HG02943 (cell line): ENCODE data around the gene CALHM2.

Source experiments
- ATAC-seq: cut with Tn5 transposase; IDR thresholded peaks from one replicate; pipeline ENCODE4 v1.9.1; 2021; ENCODE audit warnings: mild to moderate bottlenecking, low read depth, moderate library complexity; ENCODE audit not compliant: unreplicated experiment

CALHM2 gene

GRCh38 chr10:103451091-103451813 lies 918 bp downstream of the CALHM2 start:
- no peak for ATAC-seq

- ATAC-seq: no peak
These were observed 1.9 kb downstream of the CALHM2 start for GRCh38 chr10:103450201-103450695.

- no peak for ATAC-seq
These were observed 2.7 kb downstream of the CALHM2 start for GRCh38 chr10:103449208-103450144.

- ATAC-seq: no peak
These were observed 3.4 kb downstream of the CALHM2 start for GRCh38 chr10:103448746-103449145.

DNA sequence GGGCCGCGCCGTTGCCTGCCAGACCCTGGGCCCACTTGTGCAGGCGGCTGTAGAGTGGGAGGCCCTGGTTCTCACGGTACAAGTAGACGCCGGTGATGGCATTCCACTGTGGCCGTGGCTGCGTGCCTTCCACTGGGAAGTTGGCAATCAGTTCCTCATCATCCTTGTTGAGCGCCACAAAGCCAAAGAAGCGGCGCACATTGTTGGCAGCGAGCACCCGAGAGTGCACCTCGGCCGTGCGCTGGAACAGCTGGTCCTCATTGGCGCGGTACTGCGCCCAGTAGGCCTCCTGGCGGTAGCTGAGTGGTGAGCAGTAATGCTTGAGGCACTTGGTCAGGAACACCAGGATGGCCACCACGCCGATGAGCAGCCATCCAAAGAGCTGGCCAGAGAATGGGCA lies 5.0 kb downstream of the CALHM2 start:
- ATAC-seq: no peak

GRCh38 chr10:103445767-103446567 lies 6.2 kb downstream of the CALHM2 start:
- ATAC-seq: no peak

DNA sequence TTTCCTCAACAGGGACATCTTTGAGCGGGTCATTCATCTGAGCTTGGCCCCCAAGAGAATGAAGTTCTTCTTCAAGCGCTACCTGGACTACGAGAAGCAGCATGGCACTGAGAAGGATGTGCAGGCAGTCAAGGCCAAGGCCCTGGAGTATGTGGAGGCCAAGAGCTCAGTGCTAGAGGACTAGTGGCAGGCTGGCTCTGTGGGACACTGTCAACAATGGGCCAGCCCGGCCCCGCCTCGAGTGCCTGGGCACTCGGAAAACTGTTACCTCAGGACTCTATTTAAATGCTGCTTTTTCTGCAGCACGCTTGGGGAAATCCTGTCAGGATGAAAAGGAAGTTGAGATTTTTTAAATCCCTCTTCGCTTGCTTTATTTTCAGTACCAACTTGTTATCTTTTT lies 6.8 kb downstream of the CALHM2 start:
- ATAC-seq: no peak

GRCh38 chr10:103444478-103444877 lies 7.7 kb downstream of the CALHM2 start:
- no peak for ATAC-seq

GRCh38 chr10:103443475-103444185 lies 8.5 kb downstream of the CALHM2 start:
- ATAC-seq: no peak

GRCh38 chr10:103442031-103442461 lies 10.1 kb downstream of the CALHM2 start:
- ATAC-seq: no peak

DNA sequence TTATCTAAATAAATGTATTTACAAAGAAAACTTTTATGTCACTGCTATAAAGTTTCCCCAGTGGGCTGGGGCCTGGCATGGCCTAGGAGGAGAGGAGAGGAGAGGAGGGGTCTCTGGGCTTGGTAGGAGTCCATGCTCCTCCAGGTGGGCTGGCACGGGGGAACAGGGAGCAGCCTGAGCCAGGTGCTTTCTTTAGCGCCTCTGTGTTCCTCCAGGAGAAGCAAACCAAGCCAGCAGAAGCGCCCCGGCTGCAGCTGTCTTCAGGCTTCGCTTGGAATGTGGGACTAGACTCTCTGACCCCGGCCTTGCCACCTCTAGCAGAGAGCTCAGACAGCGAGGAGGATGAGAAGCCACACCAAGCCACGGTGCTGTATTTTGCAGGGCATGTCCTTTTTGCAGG lies 10.6 kb downstream of the CALHM2 start:
- ATAC-seq: no peak

GRCh38 chr10:103441206-103441605 lies 11.0 kb downstream of the CALHM2 start:
- ATAC-seq: no peak

- no peak for ATAC-seq
These were observed 11.8 kb downstream of the CALHM2 start for GRCh38 chr10:103440416-103440815.

GRCh38 chr10:103439776-103440175 lies 12.4 kb downstream of the CALHM2 start:
- no peak for ATAC-seq

DNA sequence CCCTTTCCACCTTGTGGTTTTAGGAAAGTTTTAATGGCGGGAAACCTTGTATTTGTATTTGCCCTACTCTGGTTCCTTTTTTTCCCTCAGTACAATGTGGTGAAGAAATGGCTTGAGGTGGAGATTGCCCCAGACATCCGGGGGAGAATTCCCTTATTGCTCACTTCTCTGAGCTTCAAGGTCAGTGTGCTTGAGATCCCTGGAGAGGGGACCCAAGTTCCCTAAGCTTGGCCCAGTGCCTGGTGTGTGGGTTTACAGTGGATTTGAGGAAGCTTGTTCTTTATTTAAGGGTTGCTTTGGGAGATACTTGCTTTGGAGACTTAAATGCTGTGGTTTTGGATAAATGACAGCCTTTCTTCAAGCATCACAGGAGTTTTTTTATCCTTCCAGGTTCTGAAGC lies 18.3 kb downstream of the CALHM2 start:
- no peak for ATAC-seq

- ATAC-seq: no peak
These were observed 20.3 kb downstream of the CALHM2 start for GRCh38 chr10:103431902-103432301.

GRCh38 chr10:103429647-103430046 lies 22.5 kb downstream of the CALHM2 start:
- ATAC-seq: no peak

GRCh38 chr10:103428989-103429643 lies 23.1 kb downstream of the CALHM2 start:
- no peak for ATAC-seq

DNA sequence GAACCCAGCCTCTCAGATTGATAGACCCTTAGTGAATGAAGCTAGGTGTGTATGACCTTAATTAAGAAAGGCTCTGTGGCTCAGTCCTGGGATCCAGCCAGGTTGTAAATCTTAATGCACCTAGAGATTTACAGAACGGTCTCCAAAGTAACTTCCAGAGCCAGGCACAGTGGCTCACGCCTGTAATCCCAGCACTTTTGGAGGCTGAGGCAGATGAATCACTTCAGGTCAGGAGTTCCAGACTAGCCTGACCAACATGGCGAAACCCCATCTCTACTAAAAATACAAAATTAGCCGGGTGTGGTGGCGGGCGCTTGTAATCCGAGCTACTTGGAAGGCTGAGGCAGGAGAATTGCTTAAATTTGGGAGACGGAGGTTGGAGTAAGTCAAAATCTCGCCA lies 24.3 kb downstream of the CALHM2 start:
- ATAC-seq: no peak

DNA sequence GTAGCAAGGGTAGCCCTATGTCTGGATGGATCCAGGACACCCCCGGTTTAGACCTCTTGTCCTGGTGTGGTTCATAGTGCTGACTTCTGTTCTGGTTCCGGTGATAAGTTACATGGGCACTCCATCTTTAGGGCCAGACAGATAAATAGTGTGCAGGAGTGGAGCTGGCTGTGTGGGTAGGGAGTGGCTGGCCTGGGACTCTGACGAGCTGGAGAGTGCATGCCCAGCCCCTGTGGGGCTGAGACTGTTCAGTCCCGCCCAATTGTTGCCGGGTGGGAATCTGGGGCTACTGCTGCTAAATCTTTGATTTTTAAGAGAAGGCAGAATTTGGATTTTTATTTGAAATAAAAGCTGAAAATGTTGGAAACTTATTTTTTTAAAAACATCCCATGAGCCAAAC lies 28.4 kb downstream of the CALHM2 start:
- ATAC-seq: no peak
